SK-N-SH (cell line): ENCODE data around the gene EIF5AL1.

Source experiments
- EP300 ChIP-seq, 2 experiments: IDR thresholded peaks; 2 replicates each; pipeline versions ENCODE4 v1.4.0 to v1.6.1; 2012; ENCODE audit warnings: borderline replicate concordance in 1 of 2, low read depth in 1 of 2, low read length in 1 of 2
- POLR2AphosphoS5 ChIP-seq: IDR thresholded peaks from 2 replicates; pipeline ENCODE4 v1.6.1; 2012; ENCODE audit warnings: low read depth, low read length
- RAD21 ChIP-seq: IDR thresholded peaks from 2 replicates; pipeline ENCODE4 v1.6.1; 2012; ENCODE audit warnings: mild to moderate bottlenecking, low read length
- TAF1 ChIP-seq: IDR thresholded peaks from 2 replicates; pipeline ENCODE4 v1.6.1; 2012; ENCODE audit warnings: low read depth, mild to moderate bottlenecking, low read length, moderate library complexity, borderline replicate concordance
- YY1 ChIP-seq: IDR thresholded peaks from 2 replicates; pipeline ENCODE4 v1.4.0; 2012; ENCODE audit warnings: low read depth, mild to moderate bottlenecking
- TF ChIP-seq, protein P1 (sequence below): IDR thresholded peaks from 2 replicates; pipeline ENCODE4 v1.6.1; 2012; ENCODE audit warnings: mild to moderate bottlenecking, low read depth, low read length, moderate library complexity

GRCh38 chr10:79483299-79483698, 29.0 kb upstream of the EIF5AL1 start:
- TF ChIP-seq, protein P1, sequence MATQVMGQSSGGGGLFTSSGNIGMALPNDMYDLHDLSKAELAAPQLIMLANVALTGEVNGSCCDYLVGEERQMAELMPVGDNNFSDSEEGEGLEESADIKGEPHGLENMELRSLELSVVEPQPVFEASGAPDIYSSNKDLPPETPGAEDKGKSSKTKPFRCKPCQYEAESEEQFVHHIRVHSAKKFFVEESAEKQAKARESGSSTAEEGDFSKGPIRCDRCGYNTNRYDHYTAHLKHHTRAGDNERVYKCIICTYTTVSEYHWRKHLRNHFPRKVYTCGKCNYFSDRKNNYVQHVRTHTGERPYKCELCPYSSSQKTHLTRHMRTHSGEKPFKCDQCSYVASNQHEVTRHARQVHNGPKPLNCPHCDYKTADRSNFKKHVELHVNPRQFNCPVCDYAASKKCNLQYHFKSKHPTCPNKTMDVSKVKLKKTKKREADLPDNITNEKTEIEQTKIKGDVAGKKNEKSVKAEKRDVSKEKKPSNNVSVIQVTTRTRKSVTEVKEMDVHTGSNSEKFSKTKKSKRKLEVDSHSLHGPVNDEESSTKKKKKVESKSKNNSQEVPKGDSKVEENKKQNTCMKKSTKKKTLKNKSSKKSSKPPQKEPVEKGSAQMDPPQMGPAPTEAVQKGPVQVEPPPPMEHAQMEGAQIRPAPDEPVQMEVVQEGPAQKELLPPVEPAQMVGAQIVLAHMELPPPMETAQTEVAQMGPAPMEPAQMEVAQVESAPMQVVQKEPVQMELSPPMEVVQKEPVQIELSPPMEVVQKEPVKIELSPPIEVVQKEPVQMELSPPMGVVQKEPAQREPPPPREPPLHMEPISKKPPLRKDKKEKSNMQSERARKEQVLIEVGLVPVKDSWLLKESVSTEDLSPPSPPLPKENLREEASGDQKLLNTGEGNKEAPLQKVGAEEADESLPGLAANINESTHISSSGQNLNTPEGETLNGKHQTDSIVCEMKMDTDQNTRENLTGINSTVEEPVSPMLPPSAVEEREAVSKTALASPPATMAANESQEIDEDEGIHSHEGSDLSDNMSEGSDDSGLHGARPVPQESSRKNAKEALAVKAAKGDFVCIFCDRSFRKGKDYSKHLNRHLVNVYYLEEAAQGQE: no peak
- TF ChIP-seq YY1 (no peak), RAD21 (no peak), EP300 (IDR thresholded peaks at IDR 0.05; ENCODE audit: borderline replicate concordance in 1 of 2, low read depth in 1 of 2, low read length in 1 of 2) (no peak), POLR2AphosphoS5 (no peak), TAF1 (no peak)
